Activated T-helper 2 cell treated with anti-CD3 and anti-CD28 coated beads, Interferon-gamma antibody, Interleukin-2, Interleukin-4, amounts not matched to agents 10 μg/mL and 5 μg/mL and 100 μg/mL, durations not matched to agents 14 hours and 24 hours and 36 hours (primary cell): ENCODE measurements around the gene PAX7. TPM values are rescaled to one million over a fixed set of nuclear protein-coding genes. Genes with fewer than 3 reads are reported as not detected.
"Not testable (repeated sequence)": the region's sequence is repeated elsewhere in the genome, so short reads cannot be mapped to it uniquely, and the experiment has no call there.

ENCODE experiments used
- DNase-seq: peaks from one replicate; pipeline ENCODE4 v3.0.0; 2021; ENCODE audit warnings: low spot score
- H3K27ac Mint-ChIP-seq: one replicate; pipeline ENCODE4 v1.8.0; 2021; ENCODE audit warnings: mixed read lengths
- H3K27me3 Mint-ChIP-seq: one replicate; pipeline ENCODE4 v1.8.0; 2021; ENCODE audit warnings: low read depth, mixed read lengths
- H3K36me3 Mint-ChIP-seq: one replicate; pipeline ENCODE4 v1.8.0; 2021; ENCODE audit warnings: low read depth, mixed read lengths
- H3K4me1 Mint-ChIP-seq: one replicate; pipeline ENCODE4 v1.8.0; 2021; ENCODE audit warnings: low read depth, mixed read lengths
- H3K4me3 Mint-ChIP-seq: one replicate; pipeline ENCODE4 v1.8.0; 2021; ENCODE audit warnings: low read depth, mild to moderate bottlenecking, moderate library complexity, mixed read lengths
- H3K9me3 Mint-ChIP-seq: one replicate; pipeline ENCODE4 v1.8.0; 2021; ENCODE audit warnings: mixed read lengths
- intact Hi-C: fragments of 100-400 bp; cut with micrococcal nuclease; formaldehyde crosslinking; loops from one replicate; pipeline ENCODE4 v1.15.1; 2023
- total RNA-seq: library from RNA; stranded (reverse); gene quantifications from 2 replicates; pipeline ENCODE4 v1.2.3, GENCODE V29; 2022

The PAX7 gene
- total RNA-seq, 1 donor from 2014 or later: not detected

- Mint-ChIP-seq H3K36me3 (no peaks in the 10 kb centered on the region), H3K4me3 (no peak overlapping the region), H3K27me3 (peaks cover 13% of the 10 kb centered on the region), H3K9me3 (no peaks in the 10 kb centered on the region), H3K27ac (no peak overlapping the region), H3K4me1 (no peaks in the 10 kb centered on the region)
- intact Hi-C loops: no loop called here
- DNase-seq: no peak
Observed at GRCh38 chr1:18693256-18694098, 62.8 kb downstream of the PAX7 start.

DNA sequence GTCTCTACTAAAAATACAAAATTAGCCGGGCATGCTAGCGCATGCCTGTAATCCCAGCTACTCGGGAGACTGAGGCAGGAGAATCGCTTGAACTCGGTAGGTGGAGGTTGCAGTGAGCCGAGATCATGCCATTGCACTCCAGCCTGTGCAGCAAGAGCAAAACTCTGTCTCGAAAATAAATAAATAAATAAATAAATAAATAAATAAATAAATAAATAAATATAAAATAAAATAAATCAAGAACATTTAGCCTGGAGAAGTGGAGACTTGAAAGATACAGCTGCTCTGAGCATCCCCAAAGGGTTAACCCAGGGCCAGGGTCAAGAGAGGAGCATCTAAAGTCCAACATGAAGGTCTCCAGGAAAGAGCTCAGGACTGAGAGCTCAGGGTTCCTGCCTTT lies 63.6 kb downstream of the PAX7 start:
- H3K4me1 Mint-ChIP-seq, DNase-seq, H3K27ac Mint-ChIP-seq, H3K9me3 Mint-ChIP-seq, intact Hi-C loops, H3K36me3 Mint-ChIP-seq, H3K4me3 Mint-ChIP-seq: not testable (repeated sequence)
- peaks cover 13% of the 10 kb centered on the region for H3K27me3 Mint-ChIP-seq

GRCh38 chr1:18697541-18697940 lies 66.9 kb downstream of the PAX7 start:
- Mint-ChIP-seq H3K4me1 (no peaks in the 10 kb centered on the region), H3K4me3 (no peak overlapping the region), H3K36me3 (no peaks in the 10 kb centered on the region), H3K9me3 (no peaks in the 10 kb centered on the region), H3K27ac (no peak overlapping the region), H3K27me3 (peaks cover 13% of the 10 kb centered on the region)
- intact Hi-C loops: no loop called here
- no peak for DNase-seq

DNA sequence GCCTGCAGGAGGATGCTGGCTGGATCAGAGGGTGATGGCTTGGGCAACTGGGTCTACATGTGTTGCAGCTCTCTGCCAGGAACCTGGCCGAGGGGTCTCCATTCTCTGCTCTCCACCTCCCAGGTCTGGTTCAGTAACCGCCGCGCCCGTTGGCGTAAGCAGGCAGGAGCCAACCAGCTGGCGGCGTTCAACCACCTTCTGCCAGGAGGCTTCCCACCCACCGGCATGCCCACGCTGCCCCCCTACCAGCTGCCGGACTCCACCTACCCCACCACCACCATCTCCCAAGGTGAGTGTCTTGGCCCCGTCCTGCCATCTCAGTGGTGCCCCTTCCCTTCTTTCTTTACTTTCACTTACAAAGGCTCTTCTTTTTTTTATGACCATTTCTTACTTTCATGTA lies 69.9 kb downstream of the PAX7 start:
- H3K9me3 Mint-ChIP-seq: no peaks in the 10 kb centered on the region
- no peak overlapping the region for H3K4me3 Mint-ChIP-seq
- no peak for DNase-seq
- no peak overlapping the region for H3K27ac Mint-ChIP-seq
- intact Hi-C loops: no loop called here
- no peaks in the 10 kb centered on the region for H3K36me3 Mint-ChIP-seq
- H3K27me3 Mint-ChIP-seq: peaks cover 16% of the 10 kb centered on the region
- H3K4me1 Mint-ChIP-seq: no peaks in the 10 kb centered on the region

GRCh38 chr1:18701183-18701582 lies 70.5 kb downstream of the PAX7 start:
- Mint-ChIP-seq H3K4me1 (no peaks in the 10 kb centered on the region), H3K4me3 (no peak overlapping the region), H3K27me3 (peaks cover 16% of the 10 kb centered on the region), H3K27ac (no peak overlapping the region), H3K9me3 (no peaks in the 10 kb centered on the region), H3K36me3 (no peaks in the 10 kb centered on the region)
- intact Hi-C loops: no loop called here
- DNase-seq: no peak

DNA sequence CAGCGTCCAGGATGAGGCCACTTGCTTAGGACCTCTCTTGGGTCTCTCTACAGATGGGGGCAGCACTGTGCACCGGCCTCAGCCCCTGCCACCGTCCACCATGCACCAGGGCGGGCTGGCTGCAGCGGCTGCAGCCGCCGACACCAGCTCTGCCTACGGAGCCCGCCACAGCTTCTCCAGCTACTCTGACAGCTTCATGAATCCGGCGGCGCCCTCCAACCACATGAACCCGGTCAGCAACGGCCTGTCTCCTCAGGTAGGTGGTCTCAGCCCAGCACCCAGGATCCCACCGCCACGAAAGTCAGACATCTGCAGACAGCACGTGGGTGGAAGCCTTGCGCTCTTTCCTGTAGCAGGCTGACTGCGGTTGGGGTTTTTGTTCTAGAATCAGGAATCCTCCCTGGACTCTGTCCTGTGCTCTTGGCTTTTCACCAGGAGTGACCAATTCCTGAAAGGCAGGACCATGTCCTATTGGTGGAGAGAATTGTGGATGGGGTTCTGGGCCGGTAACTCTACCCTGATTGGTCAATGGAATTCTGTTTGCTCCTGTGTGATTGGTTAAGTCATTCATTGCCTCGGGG lies 72.5 kb downstream of the PAX7 start:
- H3K36me3 Mint-ChIP-seq: no peaks in the 10 kb centered on the region
- no peaks in the 10 kb centered on the region for H3K9me3 Mint-ChIP-seq
- intact Hi-C loops: no loop called here
- H3K4me3 Mint-ChIP-seq: no peak overlapping the region
- peaks cover 7% of the 10 kb centered on the region for H3K27me3 Mint-ChIP-seq
- no peak for DNase-seq
- H3K4me1 Mint-ChIP-seq: no peaks in the 10 kb centered on the region
- no peak overlapping the region for H3K27ac Mint-ChIP-seq

- no peaks in the 10 kb centered on the region for H3K9me3 Mint-ChIP-seq
- peaks cover 9% of the 10 kb centered on the region for H3K27me3 Mint-ChIP-seq
- no peak overlapping the region for H3K27ac Mint-ChIP-seq
Observed at GRCh38 chr1:18705811-18706210, 75.2 kb downstream of the PAX7 start.

GRCh38 chr1:18707696-18708257 lies 77.1 kb downstream of the PAX7 start:
- no peaks in the 10 kb centered on the region for H3K9me3 Mint-ChIP-seq
- no peak overlapping the region for H3K27ac Mint-ChIP-seq
- intact Hi-C loops: no loop called here
- no peaks in the 10 kb centered on the region for H3K4me1 Mint-ChIP-seq
- H3K27me3 Mint-ChIP-seq: peaks cover 9% of the 10 kb centered on the region
- no peak overlapping the region for H3K4me3 Mint-ChIP-seq
- DNase-seq: no peak
- H3K36me3 Mint-ChIP-seq: no peaks in the 10 kb centered on the region

More at GRCh38 chr1:18705811-18706210, 75.2 kb downstream of the PAX7 start:
- DNase-seq: no peak
- intact Hi-C loops: no loop called here
- no peak overlapping the region for H3K4me3 Mint-ChIP-seq
- no peaks in the 10 kb centered on the region for H3K4me1 Mint-ChIP-seq
- H3K36me3 Mint-ChIP-seq: no peaks in the 10 kb centered on the region

DNA sequence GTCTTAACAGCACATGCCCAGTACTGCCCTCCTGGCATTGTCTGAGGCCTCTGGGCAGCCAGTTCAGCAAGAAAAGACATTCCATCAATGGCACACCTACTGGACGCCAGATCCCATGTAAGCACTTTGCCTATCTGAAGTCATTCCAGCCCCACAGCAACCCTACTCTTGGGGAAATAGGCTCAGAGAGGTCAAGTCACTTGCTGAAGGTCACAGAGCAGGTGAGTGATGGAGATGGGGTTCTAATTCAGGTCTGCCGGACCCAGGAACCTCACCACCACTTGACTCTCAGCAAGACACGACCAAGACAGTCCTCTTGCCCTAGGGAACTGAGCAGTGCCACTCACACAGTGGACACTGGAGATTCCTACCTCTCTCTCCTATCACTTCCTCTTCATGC lies 79.4 kb downstream of the PAX7 start:
- Mint-ChIP-seq H3K4me1 (no peaks in the 10 kb centered on the region), H3K27ac (no peak overlapping the region), H3K9me3 (no peaks in the 10 kb centered on the region), H3K4me3 (no peak overlapping the region), H3K27me3 (peaks cover 15% of the 10 kb centered on the region), H3K36me3 (no peaks in the 10 kb centered on the region)
- intact Hi-C loops: no loop called here
- no peak for DNase-seq

DNA sequence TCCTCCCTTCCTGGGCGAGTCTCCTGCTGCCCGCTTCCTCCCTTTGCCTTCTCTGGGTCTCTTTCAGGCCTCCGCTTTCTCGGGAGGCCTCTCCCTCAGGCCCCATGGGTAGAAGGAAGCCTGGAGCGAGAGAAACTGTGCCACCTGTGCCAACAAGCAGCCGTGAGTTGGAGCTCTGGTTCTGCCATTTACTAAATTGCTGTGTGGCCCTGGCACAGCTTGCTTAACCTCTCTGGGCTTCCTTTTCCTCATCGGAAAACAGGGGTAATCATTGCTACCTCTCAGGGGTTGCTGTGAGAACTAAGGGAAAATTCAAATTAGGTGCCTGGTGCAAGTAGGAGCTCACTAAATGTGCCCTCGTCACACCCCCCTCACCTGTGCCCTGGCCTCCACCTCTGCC lies 80.4 kb downstream of the PAX7 start:
- no peaks in the 10 kb centered on the region for H3K9me3 Mint-ChIP-seq
- H3K4me3 Mint-ChIP-seq: no peak overlapping the region
- peaks cover 23% of the 10 kb centered on the region for H3K27me3 Mint-ChIP-seq
- no peaks in the 10 kb centered on the region for H3K4me1 Mint-ChIP-seq
- DNase-seq: no peak
- no peaks in the 10 kb centered on the region for H3K36me3 Mint-ChIP-seq
- H3K27ac Mint-ChIP-seq: no peak overlapping the region
- intact Hi-C loops: no loop called here

GRCh38 chr1:18711536-18712251 lies 81.0 kb downstream of the PAX7 start:
- Mint-ChIP-seq H3K4me1 (no peaks in the 10 kb centered on the region), H3K27ac (no peak overlapping the region), H3K27me3 (peaks cover 29% of the 10 kb centered on the region), H3K9me3 (no peaks in the 10 kb centered on the region), H3K4me3 (no peak overlapping the region), H3K36me3 (no peaks in the 10 kb centered on the region)
- intact Hi-C loops: no loop called here
- no peak for DNase-seq

DNA sequence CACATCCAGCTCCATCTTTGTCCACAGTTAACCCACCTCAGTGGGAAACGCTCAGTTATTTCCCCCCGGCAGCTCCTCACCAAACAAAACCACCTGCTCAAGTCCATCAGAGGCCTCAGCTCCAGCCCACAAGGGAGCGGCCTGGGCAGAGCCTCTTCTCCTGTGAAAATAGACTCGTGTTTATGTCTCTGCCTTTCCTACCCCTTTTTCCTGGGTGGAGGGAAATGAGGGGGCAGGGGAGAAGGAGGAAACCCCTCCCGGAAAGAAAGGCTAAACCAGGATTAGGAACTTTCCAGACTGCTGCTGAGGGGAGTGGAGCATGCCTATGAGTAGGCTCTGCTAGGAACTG lies 81.6 kb downstream of the PAX7 start:
- Mint-ChIP-seq H3K4me1 (no peaks in the 10 kb centered on the region), H3K27ac (no peak overlapping the region), H3K9me3 (no peaks in the 10 kb centered on the region), H3K27me3 (peaks cover 30% of the 10 kb centered on the region), H3K36me3 (no peaks in the 10 kb centered on the region), H3K4me3 (no peak overlapping the region)
- intact Hi-C loops: no loop called here
- DNase-seq: no peak
